K562 (cell line): ENCODE results near the gene CMBL. TPM values are rescaled to one million over a fixed set of nuclear protein-coding genes. Genes with fewer than 3 reads are reported as not detected.

ENCODE experiments used
- ETV6 ChIP-seq, 3 experiments: fragments of 150-350 bp in 1 of 3; sonication (generic) in 1 of 3; formaldehyde crosslinking in 1 of 3; IDR thresholded peaks; 2 replicates each; pipeline versions ENCODE4 v1.6.1 to v1.8.0; 2014 to 2022; ENCODE audit warnings: borderline replicate concordance in 2 of 3, low read depth in 2 of 3, antibody characterized with exemption in 1 of 3, low read length in 1 of 3, mild to moderate bottlenecking in 1 of 3, missing genetic modification reagents in 1 of 3
- HNRNPL ChIP-seq: fragments of 200-400 bp; formaldehyde crosslinking; IDR thresholded peaks from 2 replicates; pipeline ENCODE4 v1.6.1; 2017; ENCODE audit warnings: low read depth, mild to moderate bottlenecking, low read length
- MEF2A ChIP-seq: IDR thresholded peaks from 2 replicates; pipeline ENCODE4 v1.6.1; 2011; ENCODE audit warnings: low read depth, mild to moderate bottlenecking, low read length, moderate library complexity; ENCODE audit not compliant: control insufficient read depth
- NFE2 ChIP-seq: IDR thresholded peaks from 2 replicates; pipeline ENCODE4 v1.6.1; 2014; ENCODE audit warnings: antibody characterized with exemption, low read depth
- PURB ChIP-seq: sonication (generic); formaldehyde crosslinking; IDR thresholded peaks from 2 replicates; pipeline ENCODE4 v1.9.0; 2021; ENCODE audit warnings: low read depth, mild to moderate bottlenecking, missing genetic modification reagents
- SIN3B ChIP-seq: fragments of 450-650 bp; IDR thresholded peaks from 2 replicates; pipeline ENCODE4 v1.6.1; 2017; ENCODE audit warnings: low read depth, mild to moderate bottlenecking, moderate library complexity
- SRSF7 ChIP-seq: fragments of 200-400 bp; formaldehyde crosslinking; optimal IDR thresholded peaks from 2 replicates; pipeline ENCODE3; 2017; ENCODE audit warnings: mild to moderate bottlenecking, low read depth, low read length
- ZKSCAN3 ChIP-seq: fragments of 250-450 bp; sonication (Bioruptor Pico); IDR thresholded peaks from 2 replicates; pipeline ENCODE4 v1.4.0; 2020
- ZNF274 ChIP-seq: IDR thresholded peaks from 2 replicates; pipeline ENCODE4 v1.6.1; 2011; ENCODE audit warnings: low read depth, mild to moderate bottlenecking, low read length, moderate library complexity, borderline replicate concordance
- ZNF311 ChIP-seq: fragments of 250-450 bp; sonication (Bioruptor Pico); IDR thresholded peaks from 2 replicates; pipeline ENCODE4 v1.4.0; 2020; ENCODE audit warnings: mild to moderate bottlenecking, moderate library complexity
- ZNF695 ChIP-seq: fragments of 450-650 bp; formaldehyde crosslinking; IDR thresholded peaks from 2 replicates; pipeline ENCODE4 v1.4.0; 2020; ENCODE audit warnings: mild to moderate bottlenecking, moderate library complexity
- polyA plus RNA-seq, 8 experiments: library from polyadenylated mRNA; depleted of rRNA in 4 of 8; stranded (reverse) in 5 of 8; unstranded in 3 of 8; fragments of >200 nt; fragmentation: Nextera tagmentation in 2 of 8; fragmentation: Illumina TruSeq in 1 of 8; extraction: Ambion mirVana in 2 of 8; extraction: Trizol in 1 of 8; gene quantifications; 2 replicates each; pipeline versions ENCODE4 v1.2.1 to v1.2.3, GENCODE V29; 2011 to 2014; ENCODE audit warnings: inconsistent platforms in 1 of 8, missing spikeins in 1 of 8
- total RNA-seq, 7 experiments: library from RNA; depleted of rRNA in 6 of 7; stranded (reverse); fragments of >200 nt in 6 of 7; fragmentation: Illumina TruSeq in 2 of 7; extraction: Trizol in 2 of 7; gene quantifications; 2 replicates each; pipeline versions ENCODE4 v1.2.1 to v1.2.3, GENCODE V29; 2011 to 2021; ENCODE audit warnings: low replicate concordance in 1 of 7
- TF ChIP-seq, protein P1 (sequence below): IDR thresholded peaks from 3 replicates; pipeline ENCODE4 v1.6.1; 2011; ENCODE audit warnings: borderline replicate concordance, mild to moderate bottlenecking; ENCODE audit not compliant: insufficient read length, insufficient read depth
- TF ChIP-seq, protein P2 (sequence below): fragments of 450-650 bp; IDR thresholded peaks from 2 replicates; pipeline ENCODE4 v1.6.1; 2016; ENCODE audit warnings: antibody characterized with exemption
- TF ChIP-seq, protein P3 (sequence below), 2 experiments: fragments of 150-350 bp in 1 of 2; IDR thresholded peaks; 2 replicates each; pipeline ENCODE4 v1.6.1; 2012 to 2016; ENCODE audit warnings: low read depth in 2 of 2, low read length in 2 of 2, mild to moderate bottlenecking in 1 of 2, moderate library complexity in 1 of 2
- TF ChIP-seq, protein P4 (sequence below): fragments of 450-650 bp; IDR thresholded peaks from 2 replicates; pipeline ENCODE4 v1.6.1; 2018; ENCODE audit warnings: mild to moderate bottlenecking, low read depth; ENCODE audit not compliant: partially characterized antibody
- TF ChIP-seq, protein P5 (sequence below): fragments of 250-450 bp; sonication (Bioruptor Pico); IDR thresholded peaks from 2 replicates; pipeline ENCODE4 v1.4.0; 2020; ENCODE audit warnings: borderline replicate concordance

Gene CMBL
- total and polyA plus RNA-seq, 9 of the 15 experiments (the other 6 are each of a cell fraction or from before 2014, with no cell fraction given), result 22.6 to 192 (median 71.1) TPM

DNA sequence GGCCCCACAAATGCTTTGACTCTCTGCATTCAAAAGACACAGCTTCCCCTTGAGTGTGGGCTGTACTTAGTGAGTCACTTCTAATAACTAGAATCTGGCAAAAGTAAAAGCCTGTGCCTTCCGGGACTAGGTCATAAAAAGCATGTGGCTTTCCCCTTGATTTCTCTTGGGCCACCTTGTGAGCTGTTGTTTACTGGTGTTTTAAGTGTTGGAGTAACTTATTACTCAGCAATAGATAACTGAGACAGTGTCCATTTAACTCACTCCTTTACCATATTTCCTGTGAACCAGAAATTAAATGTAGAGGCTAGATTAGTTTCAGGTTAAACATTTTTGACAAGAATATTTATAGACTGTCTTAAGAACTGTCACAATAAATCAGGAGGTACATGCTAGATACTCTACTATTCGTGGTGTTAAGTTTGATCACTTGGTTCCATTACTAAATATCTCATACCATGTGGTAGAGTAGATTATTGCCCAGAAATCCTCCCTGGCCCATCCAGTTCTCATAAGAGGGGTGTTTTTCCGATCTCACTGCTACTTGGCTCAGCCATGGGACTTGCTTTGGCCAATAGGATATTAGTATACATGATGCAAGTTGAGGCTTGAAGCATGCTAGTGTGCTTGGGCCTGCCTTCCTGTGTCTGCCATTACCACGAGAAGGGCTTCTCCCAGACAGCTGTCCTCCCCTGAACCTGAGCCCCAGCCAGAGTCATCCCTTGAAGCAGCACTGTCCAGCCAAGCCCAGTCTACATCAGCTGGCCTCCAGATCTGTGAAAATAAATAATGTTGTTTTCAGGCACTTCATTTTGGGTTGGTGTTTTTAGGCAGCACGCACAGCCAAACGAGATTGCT is 10.4 kb upstream of the CMBL start (continued):
- TF ChIP-seq ZNF311 (CRISPR knock-in tag) (0 out of 2 replicates have a peak, but pooled peaks have one; percentile 63), HNRNPL (no peak), MEF2A (no peak), ZNF274 (no peak), SRSF7 (no peak), NFE2 (peak; percentile 59; the same call in 1 of the 2 replicates), SIN3B (no peak), PURB (CRISPR knock-in tag) (no peak), ZKSCAN3 (CRISPR knock-in tag) (no peak), ETV6 (IDR thresholded peaks at IDR 0.05; ENCODE audit: borderline replicate concordance in 1 of 2, low read depth in 2 of 2, low read length in 1 of 2) (0 out of 4 replicates have a peak, but pooled peaks of 1 of the 2 experiments have one; percentile 16), ETV6 (CRISPR knock-in tag; IDR thresholded peaks at IDR 0.05; ENCODE audit: borderline replicate concordance) (no peak), ZNF695 (CRISPR knock-in tag) (no peak)
- TF ChIP-seq, protein P1, sequence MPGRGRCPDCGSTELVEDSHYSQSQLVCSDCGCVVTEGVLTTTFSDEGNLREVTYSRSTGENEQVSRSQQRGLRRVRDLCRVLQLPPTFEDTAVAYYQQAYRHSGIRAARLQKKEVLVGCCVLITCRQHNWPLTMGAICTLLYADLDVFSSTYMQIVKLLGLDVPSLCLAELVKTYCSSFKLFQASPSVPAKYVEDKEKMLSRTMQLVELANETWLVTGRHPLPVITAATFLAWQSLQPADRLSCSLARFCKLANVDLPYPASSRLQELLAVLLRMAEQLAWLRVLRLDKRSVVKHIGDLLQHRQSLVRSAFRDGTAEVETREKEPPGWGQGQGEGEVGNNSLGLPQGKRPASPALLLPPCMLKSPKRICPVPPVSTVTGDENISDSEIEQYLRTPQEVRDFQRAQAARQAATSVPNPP, result no peak
- TF ChIP-seq, protein P2, sequence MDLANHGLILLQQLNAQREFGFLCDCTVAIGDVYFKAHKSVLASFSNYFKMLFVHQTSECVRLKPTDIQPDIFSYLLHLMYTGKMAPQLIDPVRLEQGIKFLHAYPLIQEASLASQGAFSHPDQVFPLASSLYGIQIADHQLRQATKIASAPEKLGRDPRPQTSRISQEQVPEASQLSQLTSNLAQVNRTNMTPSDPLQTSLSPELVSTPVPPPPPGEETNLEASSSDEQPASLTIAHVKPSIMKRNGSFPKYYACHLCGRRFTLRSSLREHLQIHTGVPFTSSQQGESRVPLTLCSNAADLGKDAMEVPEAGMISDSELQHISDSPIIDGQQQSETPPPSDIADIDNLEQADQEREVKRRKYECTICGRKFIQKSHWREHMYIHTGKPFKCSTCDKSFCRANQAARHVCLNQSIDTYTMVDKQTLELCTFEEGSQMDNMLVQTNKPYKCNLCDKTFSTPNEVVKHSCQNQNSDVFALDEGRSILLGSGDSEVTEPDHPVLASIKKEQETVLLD, result no peak
- TF ChIP-seq, protein P3, sequence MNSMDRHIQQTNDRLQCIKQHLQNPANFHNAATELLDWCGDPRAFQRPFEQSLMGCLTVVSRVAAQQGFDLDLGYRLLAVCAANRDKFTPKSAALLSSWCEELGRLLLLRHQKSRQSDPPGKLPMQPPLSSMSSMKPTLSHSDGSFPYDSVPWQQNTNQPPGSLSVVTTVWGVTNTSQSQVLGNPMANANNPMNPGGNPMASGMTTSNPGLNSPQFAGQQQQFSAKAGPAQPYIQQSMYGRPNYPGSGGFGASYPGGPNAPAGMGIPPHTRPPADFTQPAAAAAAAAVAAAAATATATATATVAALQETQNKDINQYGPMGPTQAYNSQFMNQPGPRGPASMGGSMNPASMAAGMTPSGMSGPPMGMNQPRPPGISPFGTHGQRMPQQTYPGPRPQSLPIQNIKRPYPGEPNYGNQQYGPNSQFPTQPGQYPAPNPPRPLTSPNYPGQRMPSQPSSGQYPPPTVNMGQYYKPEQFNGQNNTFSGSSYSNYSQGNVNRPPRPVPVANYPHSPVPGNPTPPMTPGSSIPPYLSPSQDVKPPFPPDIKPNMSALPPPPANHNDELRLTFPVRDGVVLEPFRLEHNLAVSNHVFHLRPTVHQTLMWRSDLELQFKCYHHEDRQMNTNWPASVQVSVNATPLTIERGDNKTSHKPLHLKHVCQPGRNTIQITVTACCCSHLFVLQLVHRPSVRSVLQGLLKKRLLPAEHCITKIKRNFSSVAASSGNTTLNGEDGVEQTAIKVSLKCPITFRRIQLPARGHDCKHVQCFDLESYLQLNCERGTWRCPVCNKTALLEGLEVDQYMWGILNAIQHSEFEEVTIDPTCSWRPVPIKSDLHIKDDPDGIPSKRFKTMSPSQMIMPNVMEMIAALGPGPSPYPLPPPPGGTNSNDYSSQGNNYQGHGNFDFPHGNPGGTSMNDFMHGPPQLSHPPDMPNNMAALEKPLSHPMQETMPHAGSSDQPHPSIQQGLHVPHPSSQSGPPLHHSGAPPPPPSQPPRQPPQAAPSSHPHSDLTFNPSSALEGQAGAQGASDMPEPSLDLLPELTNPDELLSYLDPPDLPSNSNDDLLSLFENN (IDR thresholded peaks at IDR 0.05; ENCODE audit: low read depth in 2 of 2, low read length in 2 of 2), result 0 out of 4 replicates have a peak, but pooled peaks of 1 of the 2 experiments have one; percentile 33
- TF ChIP-seq, protein P4, sequence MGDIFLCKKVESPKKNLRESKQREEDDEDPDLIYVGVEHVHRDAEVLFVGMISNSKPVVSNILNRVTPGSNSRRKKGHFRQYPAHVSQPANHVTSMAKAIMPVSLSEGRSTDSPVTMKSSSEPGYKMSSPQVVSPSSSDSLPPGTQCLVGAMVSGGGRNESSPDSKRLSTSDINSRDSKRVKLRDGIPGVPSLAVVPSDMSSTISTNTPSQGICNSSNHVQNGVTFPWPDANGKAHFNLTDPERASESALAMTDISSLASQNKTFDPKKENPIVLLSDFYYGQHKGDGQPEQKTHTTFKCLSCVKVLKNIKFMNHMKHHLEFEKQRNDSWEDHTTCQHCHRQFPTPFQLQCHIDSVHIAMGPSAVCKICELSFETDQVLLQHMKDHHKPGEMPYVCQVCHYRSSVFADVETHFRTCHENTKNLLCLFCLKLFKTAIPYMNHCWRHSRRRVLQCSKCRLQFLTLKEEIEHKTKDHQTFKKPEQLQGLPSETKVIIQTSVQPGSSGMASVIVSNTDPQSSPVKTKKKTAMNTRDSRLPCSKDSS, result no peak
- TF ChIP-seq, protein P5, sequence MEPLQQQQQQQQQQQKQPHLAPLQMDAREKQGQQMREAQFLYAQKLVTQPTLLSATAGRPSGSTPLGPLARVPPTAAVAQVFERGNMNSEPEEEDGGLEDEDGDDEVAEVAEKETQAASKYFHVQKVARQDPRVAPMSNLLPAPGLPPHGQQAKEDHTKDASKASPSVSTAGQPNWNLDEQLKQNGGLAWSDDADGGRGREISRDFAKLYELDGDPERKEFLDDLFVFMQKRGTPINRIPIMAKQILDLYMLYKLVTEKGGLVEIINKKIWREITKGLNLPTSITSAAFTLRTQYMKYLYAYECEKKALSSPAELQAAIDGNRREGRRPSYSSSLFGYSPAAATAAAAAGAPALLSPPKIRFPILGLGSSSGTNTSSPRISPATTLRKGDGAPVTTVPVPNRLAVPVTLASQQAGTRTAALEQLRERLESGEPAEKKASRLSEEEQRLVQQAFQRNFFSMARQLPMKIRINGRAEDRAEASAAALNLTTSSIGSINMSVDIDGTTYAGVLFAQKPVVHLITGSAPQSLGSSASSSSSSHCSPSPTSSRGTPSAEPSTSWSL (CRISPR knock-in tag), result no peak
